ENCODE data around the gene RPL36. TPM values are rescaled to one million over a fixed set of nuclear protein-coding genes. Genes with fewer than 3 reads are reported as not detected.

Gene RPL36
- total RNA-seq: 100 to 1,000 TPM; 170 to 440 (median 262) TPM

DNA sequence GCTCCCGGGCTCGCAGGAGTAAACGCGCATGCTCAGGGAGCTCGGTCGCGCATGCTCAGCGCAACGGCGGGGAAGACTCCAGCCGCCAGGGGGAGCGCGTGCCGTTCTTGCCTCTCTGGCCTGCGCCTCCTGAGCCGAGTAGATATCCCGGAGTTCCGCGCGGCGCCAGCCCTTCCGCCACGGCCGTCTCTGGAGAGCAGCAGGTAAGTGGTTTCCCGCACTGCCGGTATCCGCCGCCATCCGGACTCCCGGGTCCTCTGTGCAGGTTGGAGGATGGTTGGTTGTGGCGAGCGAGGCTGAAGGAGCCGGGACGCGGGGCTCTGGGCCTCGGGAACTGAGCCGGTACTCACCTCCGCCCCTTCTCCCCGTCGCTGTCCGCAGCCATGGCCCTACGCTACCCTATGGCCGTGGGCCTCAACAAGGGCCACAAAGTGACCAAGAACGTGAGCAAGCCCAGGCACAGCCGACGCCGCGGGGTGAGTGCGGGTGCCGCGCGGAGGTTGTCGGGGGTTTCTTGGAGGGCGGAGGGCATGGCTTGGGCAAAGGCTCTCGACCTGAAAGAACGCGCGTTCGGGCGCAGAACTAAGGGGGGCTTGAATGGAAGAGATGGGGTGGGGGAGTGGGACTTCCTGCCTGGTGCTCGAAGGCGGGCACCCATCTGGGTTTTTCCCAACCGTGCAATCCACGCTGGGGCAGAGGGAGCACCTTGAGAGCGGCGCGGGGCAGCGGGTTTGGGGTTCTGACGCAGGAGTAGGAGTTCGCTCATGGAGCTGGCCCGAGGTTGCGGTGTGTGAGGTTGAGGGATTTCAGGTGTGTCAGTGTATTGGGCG lies at the start of gene RPL36:
Gene RPL36, plus strand, starts transcription at position 171 of the 830 bp plus-strand sequence. Its CDS starts 213 bp downstream, at position 384.
- Histone ChIP-seq H3K36me3 (peaks cover 0 to 38% (median 0%) of the 10 kb centered on the region in 3 donors), H3K9me3 (no peaks in the 10 kb centered on the region), H3K4me3 (peak within 1 kb of the TSS; percentile 74 to 91 (median 78)), H3K27me3 (no peaks in the 10 kb centered on the region), H3K27ac (peak within 1 kb of the TSS; percentile 84 to 93 (median 89)), H3K4me1 (peaks cover 0 to 28% (median 13%) of the 10 kb centered on the region in 4 donors)
- DNase-seq: peak; percentile 96 to 100 (median 99)
- TF ChIP-seq, protein P1, sequence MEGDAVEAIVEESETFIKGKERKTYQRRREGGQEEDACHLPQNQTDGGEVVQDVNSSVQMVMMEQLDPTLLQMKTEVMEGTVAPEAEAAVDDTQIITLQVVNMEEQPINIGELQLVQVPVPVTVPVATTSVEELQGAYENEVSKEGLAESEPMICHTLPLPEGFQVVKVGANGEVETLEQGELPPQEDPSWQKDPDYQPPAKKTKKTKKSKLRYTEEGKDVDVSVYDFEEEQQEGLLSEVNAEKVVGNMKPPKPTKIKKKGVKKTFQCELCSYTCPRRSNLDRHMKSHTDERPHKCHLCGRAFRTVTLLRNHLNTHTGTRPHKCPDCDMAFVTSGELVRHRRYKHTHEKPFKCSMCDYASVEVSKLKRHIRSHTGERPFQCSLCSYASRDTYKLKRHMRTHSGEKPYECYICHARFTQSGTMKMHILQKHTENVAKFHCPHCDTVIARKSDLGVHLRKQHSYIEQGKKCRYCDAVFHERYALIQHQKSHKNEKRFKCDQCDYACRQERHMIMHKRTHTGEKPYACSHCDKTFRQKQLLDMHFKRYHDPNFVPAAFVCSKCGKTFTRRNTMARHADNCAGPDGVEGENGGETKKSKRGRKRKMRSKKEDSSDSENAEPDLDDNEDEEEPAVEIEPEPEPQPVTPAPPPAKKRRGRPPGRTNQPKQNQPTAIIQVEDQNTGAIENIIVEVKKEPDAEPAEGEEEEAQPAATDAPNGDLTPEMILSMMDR (IDR thresholded peaks at IDR 0.05): peak; percentile 96 to 99 (median 98)
- TF ChIP-seq POLR2A (IDR thresholded peaks at IDR 0.05): peak; percentile 90 to 92

DNA sequence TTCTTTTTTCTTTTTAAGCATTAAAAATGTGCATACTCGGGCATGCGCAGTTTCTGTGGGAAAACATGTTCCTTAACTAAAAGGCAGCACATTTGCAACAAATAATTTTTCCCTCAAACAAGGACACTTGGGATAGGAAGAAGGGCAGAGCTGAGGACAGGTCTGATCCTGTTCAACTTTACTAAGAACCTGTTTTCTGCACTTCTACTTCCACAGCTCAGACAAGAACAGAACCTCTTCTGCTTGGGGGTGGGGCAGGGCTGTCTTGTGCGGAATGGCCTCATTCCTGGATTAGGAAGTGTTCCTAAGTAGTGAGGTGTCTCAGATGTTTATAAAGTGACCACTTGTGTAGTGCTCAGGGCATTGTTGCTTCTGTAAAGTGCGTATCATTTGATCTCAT lies 48.9 kb upstream of the RPL36 start:
- Histone ChIP-seq H3K4me1 (no peaks in the 10 kb centered on the region), H3K9me3 (no peaks in the 10 kb centered on the region), H3K36me3 (peaks cover 0 to 55% (median 0%) of the 10 kb centered on the region in 3 donors), H3K27me3 (no peaks in the 10 kb centered on the region), H3K27ac (no peak overlapping the region), H3K4me3 (no peak overlapping the region)
- TF ChIP-seq, protein P1 (IDR thresholded peaks at IDR 0.05): no peak
- TF ChIP-seq POLR2A (IDR thresholded peaks at IDR 0.05): no peak
- no peak for DNase-seq

DNA sequence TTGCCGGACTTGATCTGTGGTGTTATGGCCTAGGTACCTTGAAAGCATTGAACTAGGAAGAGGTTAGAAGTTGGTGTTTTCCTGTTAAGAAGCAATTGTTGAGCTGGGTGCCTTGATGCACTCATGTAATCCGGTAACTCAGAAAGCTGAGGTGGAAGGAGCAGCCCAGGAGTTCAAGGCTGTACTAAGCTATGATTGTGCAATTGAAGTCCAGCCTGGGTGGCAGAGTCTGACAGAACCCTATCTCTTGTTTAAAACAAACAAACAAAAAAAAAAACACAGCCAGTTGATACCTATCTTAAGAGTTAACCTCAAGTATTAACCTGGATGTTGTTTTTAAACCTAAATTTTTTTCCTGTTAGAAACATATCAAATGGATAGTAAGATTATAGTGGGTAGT lies 47.9 kb upstream of the RPL36 start:
- H3K36me3 ChIP-seq: peaks cover 0 to 66% (median 0%) of the 10 kb centered on the region in 3 donors
- no peak overlapping the region for H3K27ac ChIP-seq
- H3K4me3 ChIP-seq: no peak overlapping the region
- DNase-seq: peak in 1 of 3 donors; percentile 18
- no peaks in the 10 kb centered on the region for H3K27me3 ChIP-seq
- H3K4me1 ChIP-seq: no peaks in the 10 kb centered on the region
- TF ChIP-seq, protein P1 (IDR thresholded peaks at IDR 0.05): no peak
- no peak for TF ChIP-seq POLR2A (IDR thresholded peaks at IDR 0.05)
- no peaks in the 10 kb centered on the region for H3K9me3 ChIP-seq

DNA sequence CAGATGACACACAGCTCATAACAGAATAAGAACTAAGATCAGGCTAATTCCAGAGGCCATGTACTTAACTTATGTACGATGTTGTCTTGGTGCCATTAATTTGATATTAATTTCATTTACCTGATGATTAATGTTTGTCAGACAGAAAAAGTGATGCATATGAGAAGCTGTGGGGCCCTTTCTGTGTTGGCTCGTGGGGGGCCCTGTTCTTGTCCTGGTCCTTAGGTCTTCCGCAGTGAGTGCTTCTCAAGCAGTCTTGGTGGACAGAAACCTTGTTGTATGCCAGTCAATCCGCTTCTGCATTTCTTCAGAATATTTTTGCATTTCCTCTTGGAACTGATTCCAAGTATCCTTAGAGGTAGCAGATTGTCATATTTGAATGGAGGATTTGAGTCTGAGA lies 47.0 kb upstream of the RPL36 start:
- no peak overlapping the region for H3K27ac ChIP-seq
- no peak for DNase-seq
- H3K4me1 ChIP-seq: no peaks in the 10 kb centered on the region
- H3K36me3 ChIP-seq: peaks cover 0 to 74% (median 0%) of the 10 kb centered on the region in 3 donors
- H3K9me3 ChIP-seq: no peaks in the 10 kb centered on the region
- no peak overlapping the region for H3K4me3 ChIP-seq
- TF ChIP-seq POLR2A (IDR thresholded peaks at IDR 0.05): no peak
- TF ChIP-seq, protein P1 (IDR thresholded peaks at IDR 0.05): no peak
- no peaks in the 10 kb centered on the region for H3K27me3 ChIP-seq

DNA sequence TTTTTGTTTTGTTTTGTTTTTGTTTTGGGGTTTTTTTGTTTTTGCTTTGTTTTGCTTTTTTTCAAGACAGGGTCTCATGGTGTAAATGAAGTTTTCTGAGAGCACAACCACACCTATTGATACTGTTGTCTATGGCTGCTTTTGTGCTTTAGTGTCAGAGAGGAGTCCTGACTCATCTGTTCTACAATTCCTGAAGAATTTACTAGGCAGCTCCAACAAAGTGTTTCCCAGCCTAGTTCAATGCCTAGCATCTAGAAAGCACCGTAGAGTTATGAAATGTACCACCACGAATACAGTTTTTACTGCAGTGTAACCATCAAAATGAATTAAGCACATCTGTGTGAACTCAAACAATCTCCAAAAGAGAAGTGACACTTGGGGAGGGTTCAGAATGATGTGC lies 46.1 kb upstream of the RPL36 start:
- TF ChIP-seq, protein P1 (IDR thresholded peaks at IDR 0.05): no peak
- TF ChIP-seq POLR2A (IDR thresholded peaks at IDR 0.05): no peak
- Histone ChIP-seq H3K9me3 (no peaks in the 10 kb centered on the region), H3K27ac (no peak overlapping the region), H3K4me1 (no peaks in the 10 kb centered on the region), H3K27me3 (no peaks in the 10 kb centered on the region), H3K4me3 (no peak overlapping the region), H3K36me3 (peaks cover 0 to 80% (median 0%) of the 10 kb centered on the region in 3 donors)
- DNase-seq: no peak

Measured in Peyer's patch (tissue), 4 donors.